Ishikawa (cell line): ENCODE data around the gene SEM1.
A peak's percentile ranks its signal among the peaks of the same experiment; 100 is the strongest.

ENCODE experiments used
- CEBPB ChIP-seq: IDR thresholded peaks from 2 replicates; pipeline ENCODE4 v1.6.1; 2012
- CREB1 ChIP-seq: IDR thresholded peaks from 2 replicates; pipeline ENCODE4 v1.6.1; 2012; ENCODE audit warnings: low read depth
- EGR1 ChIP-seq: IDR thresholded peaks from 2 replicates; pipeline ENCODE4 v1.6.1; 2012
- EP300 ChIP-seq: IDR thresholded peaks from 2 replicates; pipeline ENCODE4 v1.6.1; 2012; ENCODE audit warnings: borderline replicate concordance
- FOXM1 ChIP-seq: IDR thresholded peaks from 2 replicates; pipeline ENCODE4 v1.6.1; 2012; ENCODE audit warnings: low read depth, borderline replicate concordance
- MAX ChIP-seq: IDR thresholded peaks from 2 replicates; pipeline ENCODE4 v1.6.1; 2012
- NFIC ChIP-seq: IDR thresholded peaks from 2 replicates; pipeline ENCODE4 v1.6.1; 2012
- RAD21 ChIP-seq: IDR thresholded peaks from 2 replicates; pipeline ENCODE4 v1.6.1; 2012; ENCODE audit warnings: low read depth
- REST ChIP-seq: IDR thresholded peaks from 2 replicates; pipeline ENCODE4 v1.6.1; 2012; ENCODE audit warnings: low read depth, mild to moderate bottlenecking
- TAF1 ChIP-seq: IDR thresholded peaks from 2 replicates; pipeline ENCODE4 v1.6.1; 2012; ENCODE audit warnings: low read depth, mild to moderate bottlenecking
- TCF12 ChIP-seq: IDR thresholded peaks from 2 replicates; pipeline ENCODE4 v1.6.1; 2012; ENCODE audit warnings: low read depth
- TEAD4 ChIP-seq: IDR thresholded peaks from 2 replicates; pipeline ENCODE4 v1.6.1; 2012
- USF1 ChIP-seq: IDR thresholded peaks from 2 replicates; pipeline ENCODE4 v1.6.1; 2012
- YY1 ChIP-seq: IDR thresholded peaks from 2 replicates; pipeline ENCODE4 v1.6.1; 2012; ENCODE audit warnings: low read depth
- ZBTB7A ChIP-seq: IDR thresholded peaks from 2 replicates; pipeline ENCODE4 v1.6.1; 2012; ENCODE audit warnings: low read depth

SEM1 gene

GRCh38 chr7:96720843-96721242 lies 11.2 kb upstream of the SEM1 start:
- peak; percentile 93 for TF ChIP-seq CEBPB
- TF ChIP-seq YY1 = no peak
- TF ChIP-seq EP300 = peak; percentile 25; the same call in 1 of the 2 replicates
- no peak for TF ChIP-seq EGR1
- TF ChIP-seq TAF1 = no peak
- no peak for TF ChIP-seq REST
- TF ChIP-seq TEAD4 = peak; percentile 63; the same call in 1 of the 2 replicates
- TF ChIP-seq FOXM1 = no peak
- TF ChIP-seq CREB1 = no peak
- no peak for TF ChIP-seq ZBTB7A
- TF ChIP-seq TCF12 = 0 out of 2 replicates have a peak, but pooled peaks have one; percentile 17
- TF ChIP-seq RAD21 = no peak
- TF ChIP-seq NFIC = peak; percentile 91
- TF ChIP-seq USF1 = no peak
- no peak for TF ChIP-seq MAX

- TF ChIP-seq RAD21 (no peak), NFIC (no peak), TAF1 (no peak), TEAD4 (no peak), MAX (no peak), FOXM1 (no peak), CREB1 (no peak)
These were observed 9.5 kb upstream of the SEM1 start for GRCh38 chr7:96719164-96719563.

DNA sequence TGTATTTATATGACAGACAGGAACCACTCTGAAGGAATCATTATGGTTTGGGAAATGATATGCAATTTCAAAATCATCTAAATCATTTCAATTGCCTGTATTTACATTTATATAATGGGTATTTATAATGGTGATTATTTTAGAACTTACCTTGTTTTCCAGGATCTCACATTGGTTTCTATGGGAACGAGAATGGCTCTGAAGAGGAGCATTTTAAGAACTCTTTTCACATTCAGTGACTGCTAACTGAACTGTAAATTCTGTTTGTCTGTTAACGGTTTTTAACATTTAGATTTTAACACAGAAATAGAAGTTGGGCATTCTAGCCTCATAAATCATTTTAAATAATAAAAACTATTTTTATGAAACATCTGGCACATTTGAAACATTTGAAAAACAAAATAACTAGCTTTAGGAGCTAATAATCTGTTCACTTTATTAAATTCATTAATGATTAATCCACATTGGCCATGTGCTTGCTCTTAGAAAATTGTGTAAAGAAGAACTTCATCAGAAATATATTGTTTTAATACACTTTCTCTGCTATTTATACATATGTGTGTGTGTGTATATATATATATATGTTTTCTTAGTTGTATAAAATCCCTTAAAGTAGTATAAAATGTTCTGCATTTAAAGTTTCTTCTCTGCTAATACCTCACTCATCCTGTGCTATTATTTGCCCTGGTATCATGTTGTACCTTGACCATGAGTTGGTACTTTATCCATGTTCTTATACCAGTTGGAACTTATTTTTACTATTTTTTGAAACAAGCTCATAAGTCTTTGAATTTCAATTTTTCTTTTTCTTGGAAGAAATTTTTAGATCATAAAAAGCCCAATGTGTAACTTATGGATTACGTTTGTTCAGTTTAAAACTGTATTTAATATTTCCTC lies 8.7 kb upstream of the SEM1 start:
- TF ChIP-seq NFIC (no peak), CEBPB (no peak), TCF12 (no peak), TAF1 (no peak), CREB1 (no peak), YY1 (no peak), USF1 (no peak)

- TF ChIP-seq REST = no peak
- no peak for TF ChIP-seq CREB1
- no peak for TF ChIP-seq USF1
- no peak for TF ChIP-seq TCF12
- no peak for TF ChIP-seq FOXM1
- no peak for TF ChIP-seq YY1
- TF ChIP-seq RAD21 = no peak
- no peak for TF ChIP-seq TAF1
- no peak for TF ChIP-seq NFIC
- TF ChIP-seq EP300 = no peak
- TF ChIP-seq CEBPB = no peak
These were observed 3.4 kb upstream of the SEM1 start for GRCh38 chr7:96713037-96713436.

DNA sequence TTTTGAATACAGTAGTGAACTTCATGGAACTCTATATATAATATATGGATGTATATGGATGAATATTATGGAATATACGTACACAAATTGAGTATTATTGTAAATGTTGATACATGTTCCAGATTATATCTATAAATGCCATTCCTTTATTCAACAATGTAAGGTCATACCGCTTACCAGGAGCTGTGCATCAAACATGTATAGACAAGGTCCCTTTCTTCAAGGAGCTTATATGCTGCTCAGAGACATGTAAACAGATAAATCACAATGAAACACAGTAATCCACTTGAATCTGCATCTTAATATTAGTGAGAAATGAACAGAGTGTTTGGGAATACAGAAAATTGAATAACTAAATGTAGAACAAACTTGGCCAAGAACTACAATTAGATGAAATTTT lies 898 bp upstream of the SEM1 start:
- TF ChIP-seq MAX (no peak), TEAD4 (no peak), YY1 (no peak), USF1 (no peak), EP300 (no peak), RAD21 (no peak), ZBTB7A (no peak)
